GM13977 (cell line): Measurements from ENCODE around the gene CD177.
"Not testable (repeated sequence)": the region's sequence is repeated elsewhere in the genome, so short reads cannot be mapped to it uniquely, and the experiment has no call there.

Experiments
- DNase-seq: peaks from one replicate; pipeline ENCODE4 v3.0.0; 2012; ENCODE audit warnings: low spot score
- CTCF ChIP-seq: IDR thresholded peaks from 2 replicates; pipeline ENCODE4 v1.5.1; 2012; ENCODE audit warnings: mild to moderate bottlenecking, control low read depth; ENCODE audit not compliant: insufficient read depth; ENCODE audit errors: extremely low read depth, missing control alignments
- in situ Hi-C: fragments of 300-500 bp; cut with MboI; formaldehyde crosslinking; loops from one replicate; pipeline ENCODE4 v1.12.0; 2022; ENCODE audit warnings: low sequenced_read_pairs, low pct_unique_long_range_greater_than_20kb, mixed read lengths, inconsistent platforms; ENCODE audit not compliant: unreplicated experiment

Gene CD177

GRCh38 chr19:43332058-43332922 is 21.2 kb upstream of the CD177 start:
- in situ Hi-C loops, result no loop called here
- no peak for DNase-seq
- TF ChIP-seq CTCF, result no peak

- in situ Hi-C loops, DNase-seq: not testable (repeated sequence)
Observed at GRCh38 chr19:43336508-43336907, 17.0 kb upstream of the CD177 start.

- no peak for DNase-seq
- in situ Hi-C loops, result no loop called here
- TF ChIP-seq CTCF, result no peak
Observed at GRCh38 chr19:43337737-43338136, 15.7 kb upstream of the CD177 start.

- DNase-seq, result no peak
- in situ Hi-C loops, result no loop called here
- TF ChIP-seq CTCF, result no peak
Observed at GRCh38 chr19:43338530-43338929, 15.0 kb upstream of the CD177 start.

- DNase-seq, in situ Hi-C loops: not testable (repeated sequence)
Observed at GRCh38 chr19:43339243-43339930, 14.1 kb upstream of the CD177 start.

GRCh38 chr19:43340101-43340500 is 13.4 kb upstream of the CD177 start:
- DNase-seq, in situ Hi-C loops: not testable (repeated sequence)

- DNase-seq, in situ Hi-C loops: not testable (repeated sequence)
Observed at GRCh38 chr19:43341098-43341497, 12.4 kb upstream of the CD177 start.

GRCh38 chr19:43342104-43342503 is 11.4 kb upstream of the CD177 start:
- DNase-seq, in situ Hi-C loops: not testable (repeated sequence)

GRCh38 chr19:43344347-43344925 is 9.1 kb upstream of the CD177 start:
- DNase-seq, result not testable (repeated sequence)

GRCh38 chr19:43349813-43350212 is 3.7 kb upstream of the CD177 start:
- in situ Hi-C loops, DNase-seq: not testable (repeated sequence)

More at GRCh38 chr19:43344347-43344925, 9.1 kb upstream of the CD177 start:
- in situ Hi-C loops, result not testable (repeated sequence)
